Activated CD8-positive, alpha-beta memory T cell treated with anti-CD3 and anti-CD28 coated beads for 24 hours (primary cell): ENCODE measurements around the gene KRTAP5-6.

Experiments
- DNase-seq: peaks from one replicate; pipeline ENCODE4 v3.0.0-alpha.2; 2020

KRTAP5-6 gene, protein sequence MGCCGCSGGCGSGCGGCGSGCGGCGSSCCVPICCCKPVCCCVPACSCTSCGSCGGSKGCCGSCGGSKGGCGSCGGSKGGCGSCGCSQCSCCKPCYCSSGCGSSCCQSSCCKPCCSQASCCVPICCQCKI

DNA sequence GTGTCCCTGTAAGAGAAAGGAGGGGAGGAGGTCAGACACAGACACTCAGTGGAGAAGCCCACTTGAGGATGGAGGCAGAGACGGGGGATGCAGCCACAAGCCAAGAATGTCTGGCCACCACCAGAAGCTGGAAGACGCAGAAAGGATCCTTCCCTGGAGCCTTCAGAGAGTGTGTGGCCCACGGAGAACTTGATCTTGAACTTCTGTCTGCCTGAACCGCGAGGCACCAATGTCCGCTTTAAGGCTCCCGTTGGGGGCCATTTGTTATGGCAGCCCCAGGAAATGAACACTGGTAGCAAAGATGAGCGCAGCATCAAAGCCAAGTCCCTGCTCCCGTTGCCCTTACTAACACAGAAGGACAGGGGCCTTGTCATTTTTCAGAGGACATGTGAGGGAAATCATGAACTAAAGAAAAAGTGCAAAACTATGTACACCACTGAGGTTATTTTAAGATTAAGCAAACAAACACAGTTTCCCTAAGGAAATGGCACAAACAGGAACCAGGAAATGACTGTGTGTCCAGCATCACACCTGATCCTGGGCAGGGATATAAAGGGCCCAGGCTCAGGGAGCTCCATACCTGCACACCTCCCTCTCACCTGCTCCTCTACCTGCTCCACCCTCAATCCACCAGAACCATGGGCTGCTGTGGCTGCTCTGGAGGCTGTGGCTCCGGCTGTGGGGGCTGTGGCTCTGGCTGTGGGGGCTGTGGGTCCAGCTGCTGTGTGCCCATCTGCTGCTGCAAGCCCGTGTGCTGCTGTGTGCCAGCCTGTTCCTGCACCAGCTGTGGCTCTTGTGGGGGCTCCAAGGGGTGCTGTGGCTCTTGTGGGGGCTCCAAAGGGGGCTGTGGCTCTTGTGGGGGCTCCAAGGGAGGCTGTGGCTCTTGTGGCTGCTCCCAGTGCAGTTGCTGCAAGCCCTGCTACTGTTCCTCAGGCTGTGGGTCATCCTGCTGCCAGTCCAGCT, at the start of gene KRTAP5-6:
Gene KRTAP5-6, plus strand, starts transcription at position 588 of the 963 bp plus-strand sequence. Its CDS starts 51 bp downstream, at position 639.
- no peak for DNase-seq

DNA sequence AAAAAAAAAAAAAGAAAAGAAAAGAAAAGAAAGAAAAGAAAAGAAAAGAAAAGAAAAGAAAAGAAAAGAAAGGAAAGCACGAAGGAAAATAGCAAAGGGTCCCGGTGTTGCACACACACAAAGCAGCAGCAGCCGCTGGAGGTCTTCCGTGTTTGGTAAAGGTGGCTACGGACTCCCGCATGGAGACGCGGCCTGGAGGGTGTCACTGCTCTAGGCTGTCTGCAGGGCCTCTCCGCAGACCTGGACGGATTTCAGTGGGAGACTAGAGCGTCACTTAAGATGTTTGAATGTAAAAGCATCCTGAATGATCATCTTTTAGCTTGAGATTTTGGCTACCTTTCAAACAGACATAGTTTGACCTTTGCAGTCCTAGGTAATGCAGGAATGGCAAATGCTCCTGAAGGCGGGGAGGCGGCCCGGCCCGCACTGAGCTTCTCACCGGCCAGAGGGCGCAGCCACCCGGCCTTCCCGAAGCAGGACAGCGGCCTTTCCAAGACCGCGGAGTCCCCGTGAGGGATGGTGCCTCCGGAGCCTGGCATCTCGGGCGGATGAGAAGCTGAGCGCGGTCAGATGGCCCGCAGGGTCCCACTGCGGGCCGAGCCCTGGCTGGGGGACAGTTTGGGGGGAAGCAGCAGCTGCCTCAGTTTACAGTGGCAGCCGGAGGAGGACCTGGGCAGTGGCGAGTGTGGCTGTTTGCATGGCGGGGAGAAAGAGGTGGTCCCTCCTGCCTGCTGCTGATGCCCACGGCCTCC, 48.9 kb upstream of the KRTAP5-6 start:
- DNase-seq, result no peak

DNA sequence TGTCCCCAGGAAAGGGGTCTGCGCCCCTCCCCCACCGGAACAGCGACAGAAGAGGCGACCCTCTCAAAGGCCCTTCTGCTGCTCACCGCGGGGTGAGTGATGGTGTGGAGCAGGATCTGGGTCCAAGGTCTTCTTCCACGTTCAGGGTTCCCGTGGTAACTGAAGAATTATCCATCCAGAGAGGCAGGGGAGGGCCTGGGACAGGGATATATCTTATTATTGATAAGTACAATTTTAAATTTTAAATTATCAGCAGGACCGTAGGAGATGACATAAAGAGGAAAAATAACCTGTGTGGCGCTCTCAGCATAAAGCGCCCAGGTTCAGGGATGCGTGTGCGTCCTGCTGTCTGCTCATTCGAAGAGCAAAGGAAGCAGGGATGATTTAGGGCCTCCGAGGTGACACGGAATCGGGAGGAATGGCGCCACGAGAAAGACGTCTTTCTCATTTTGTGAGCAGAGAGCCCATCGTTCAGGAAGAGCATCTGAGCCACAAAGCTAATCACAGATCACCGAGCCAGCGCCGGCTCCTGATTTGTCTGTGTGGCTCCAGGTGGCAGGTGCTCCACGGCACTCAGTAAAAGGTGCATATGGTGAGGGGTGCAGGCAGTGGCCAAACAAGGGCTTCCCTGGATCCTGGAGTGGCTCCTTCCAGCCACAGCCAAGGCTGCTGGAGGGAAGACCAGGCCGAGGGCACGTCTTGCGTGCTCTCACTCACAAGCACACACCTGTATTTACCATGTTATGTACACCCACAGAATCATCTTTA, 48.2 kb upstream of the KRTAP5-6 start:
- DNase-seq, result no peak

DNA sequence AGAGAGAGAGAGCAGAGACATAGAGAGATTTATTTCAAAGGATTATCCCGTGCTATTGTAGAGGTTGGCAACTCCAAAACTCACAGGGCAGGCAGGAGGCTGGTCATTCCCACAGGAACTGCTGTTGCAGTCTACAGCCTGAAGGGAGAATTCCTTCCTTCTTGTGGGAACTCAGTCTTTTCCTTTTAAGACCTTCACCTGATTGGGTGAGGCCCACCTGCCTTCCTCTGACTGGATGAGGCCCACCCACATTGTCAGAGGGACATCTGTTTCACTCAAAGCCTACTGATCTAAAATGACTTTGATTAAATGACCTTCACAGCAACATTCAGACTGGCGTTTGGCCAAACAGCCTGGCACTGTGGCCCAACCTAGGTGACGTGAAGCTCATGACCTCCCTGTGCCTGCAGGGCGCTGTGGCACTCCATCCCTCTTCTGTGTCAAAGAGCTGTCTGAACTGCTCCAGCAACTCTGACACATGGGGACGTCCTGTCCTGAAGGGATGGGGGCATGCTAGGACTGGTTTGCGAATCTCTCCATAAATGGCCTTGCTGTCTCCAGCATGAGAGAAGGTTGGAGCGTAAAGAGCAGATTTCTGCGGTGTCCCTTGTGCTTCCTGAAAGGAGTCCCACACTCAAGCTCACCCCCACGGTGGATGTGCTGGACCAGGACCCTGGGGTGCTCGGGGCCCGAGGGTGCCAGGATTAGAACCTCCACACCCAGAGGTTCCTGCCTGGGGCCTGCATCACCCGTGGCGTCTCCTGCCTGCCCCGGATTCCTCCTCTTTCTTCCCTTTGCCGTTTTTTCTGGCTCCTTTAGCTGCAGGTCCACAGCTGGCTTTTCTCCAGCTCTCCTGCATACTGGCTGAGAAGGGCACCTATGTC, 46.7 kb upstream of the KRTAP5-6 start:
- DNase-seq, result no peak

DNA sequence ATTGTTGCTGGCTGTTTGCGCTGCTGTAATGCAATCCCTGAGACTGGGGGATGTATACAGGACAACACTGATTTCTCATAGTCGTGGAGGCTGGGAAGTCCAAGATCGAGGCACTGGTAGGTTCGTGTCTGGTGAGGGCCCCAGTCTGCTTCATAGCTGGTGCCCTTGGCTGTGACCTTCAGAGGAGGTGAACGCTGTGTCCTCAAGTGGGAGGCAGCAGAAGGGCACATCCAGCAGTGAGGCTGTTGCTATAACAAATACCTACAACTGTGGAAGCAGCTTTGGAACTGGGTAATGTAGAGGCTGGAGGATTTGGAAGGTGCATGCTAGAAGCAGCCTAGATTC, 46.1 kb upstream of the KRTAP5-6 start:
- no peak for DNase-seq

DNA sequence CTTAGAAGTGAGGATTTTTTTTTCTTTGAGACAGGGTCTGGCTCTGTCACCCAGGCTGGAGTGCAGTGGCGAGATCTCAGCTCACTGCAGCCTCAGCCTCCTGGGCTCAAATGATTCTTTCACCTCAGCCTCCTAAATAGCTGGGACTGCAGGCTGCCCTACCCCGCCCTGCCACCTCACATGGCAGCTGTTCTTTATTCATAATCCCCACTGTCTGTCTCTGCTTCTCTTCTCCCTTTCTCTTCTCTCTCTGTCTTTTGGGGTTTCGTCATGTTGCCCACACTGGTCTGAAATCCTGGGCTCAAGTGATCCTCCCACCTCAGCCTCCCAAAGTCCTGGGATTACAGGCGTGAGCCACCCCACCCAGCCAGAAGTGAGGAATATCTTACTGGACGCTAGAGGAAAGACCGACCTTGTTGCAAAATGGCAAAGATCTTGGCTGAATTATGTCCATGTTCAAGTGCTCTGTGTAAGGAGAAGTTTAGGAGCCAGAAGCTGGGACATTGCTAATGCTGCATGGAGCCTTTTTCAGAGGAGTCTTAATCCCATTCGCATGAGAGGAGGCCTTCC, 45.5 kb upstream of the KRTAP5-6 start:
- DNase-seq, result no peak

DNA sequence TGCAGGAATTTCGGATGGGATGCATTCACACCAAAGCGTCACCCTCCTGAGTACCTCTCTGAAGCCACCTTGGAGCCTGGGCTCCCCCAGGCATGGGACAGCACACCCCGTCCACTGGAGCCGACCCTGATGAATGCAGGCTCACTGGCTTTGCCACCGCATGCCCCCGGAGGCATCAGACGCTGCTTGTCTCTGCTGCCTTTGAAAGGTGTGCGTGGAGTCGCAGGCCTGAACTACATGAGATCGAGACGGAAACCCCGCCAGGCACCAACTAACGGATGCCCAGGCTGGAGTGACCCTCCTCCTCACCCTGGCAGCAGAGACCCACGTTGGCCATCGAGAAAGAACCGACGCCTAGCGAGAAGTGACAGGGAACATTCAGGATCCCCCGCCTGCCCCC, 45.0 kb upstream of the KRTAP5-6 start:
- DNase-seq, result no peak

DNA sequence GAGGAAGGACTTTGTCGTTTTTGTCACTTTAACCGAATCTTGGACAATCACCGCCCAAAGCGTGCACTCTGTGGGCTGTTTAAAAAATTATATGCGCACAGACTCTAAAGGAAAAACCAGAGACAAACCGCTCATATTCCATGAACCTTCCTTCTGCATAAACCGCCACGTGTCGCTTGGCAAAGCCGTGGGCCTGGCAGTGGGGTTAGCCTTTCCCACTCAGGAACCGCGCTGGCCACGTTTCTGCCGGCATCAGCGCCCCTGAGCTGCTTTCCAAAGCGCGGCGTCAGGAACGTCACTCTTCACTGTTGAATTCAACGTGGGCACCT, 44.6 kb upstream of the KRTAP5-6 start:
- no peak for DNase-seq

DNA sequence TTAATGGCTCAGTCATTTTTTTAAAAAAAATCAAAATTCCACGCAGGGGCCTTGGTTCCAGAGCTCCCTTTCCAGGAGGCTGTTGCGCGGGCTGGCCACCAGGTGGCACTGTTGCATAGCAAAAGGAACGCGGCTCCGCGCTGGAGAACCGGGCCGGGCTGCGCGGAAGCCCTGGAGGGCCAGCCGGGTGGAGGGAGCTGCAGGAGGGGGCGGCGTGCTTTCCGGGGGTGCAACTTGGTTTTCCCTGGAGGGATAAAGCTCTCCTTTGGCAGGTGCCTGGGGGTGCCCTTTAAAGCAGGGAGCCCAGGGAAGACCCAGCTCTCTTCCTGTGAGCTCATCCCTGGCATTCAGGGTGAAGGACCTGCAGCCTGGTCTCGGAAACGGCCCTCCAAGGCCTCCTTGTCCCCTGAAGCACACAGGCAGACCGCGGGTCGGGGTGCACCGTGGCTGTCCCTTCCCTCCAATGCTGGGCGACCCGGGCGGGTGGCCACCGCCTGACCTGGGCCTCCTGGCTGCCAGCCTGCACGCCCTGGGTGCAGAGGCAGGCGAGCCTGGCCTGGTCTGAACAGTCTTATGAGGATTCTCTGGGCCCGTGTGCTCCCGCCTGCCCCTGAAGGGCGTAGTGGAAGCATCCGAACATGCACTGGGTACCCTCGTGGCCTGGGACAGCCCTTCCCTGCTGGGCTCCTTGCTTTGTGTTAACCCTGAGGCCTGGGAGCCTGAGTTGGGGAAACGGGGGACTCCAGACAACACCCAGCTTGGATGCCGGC, 44.0 kb upstream of the KRTAP5-6 start:
- DNase-seq, result peak; percentile 92

DNA sequence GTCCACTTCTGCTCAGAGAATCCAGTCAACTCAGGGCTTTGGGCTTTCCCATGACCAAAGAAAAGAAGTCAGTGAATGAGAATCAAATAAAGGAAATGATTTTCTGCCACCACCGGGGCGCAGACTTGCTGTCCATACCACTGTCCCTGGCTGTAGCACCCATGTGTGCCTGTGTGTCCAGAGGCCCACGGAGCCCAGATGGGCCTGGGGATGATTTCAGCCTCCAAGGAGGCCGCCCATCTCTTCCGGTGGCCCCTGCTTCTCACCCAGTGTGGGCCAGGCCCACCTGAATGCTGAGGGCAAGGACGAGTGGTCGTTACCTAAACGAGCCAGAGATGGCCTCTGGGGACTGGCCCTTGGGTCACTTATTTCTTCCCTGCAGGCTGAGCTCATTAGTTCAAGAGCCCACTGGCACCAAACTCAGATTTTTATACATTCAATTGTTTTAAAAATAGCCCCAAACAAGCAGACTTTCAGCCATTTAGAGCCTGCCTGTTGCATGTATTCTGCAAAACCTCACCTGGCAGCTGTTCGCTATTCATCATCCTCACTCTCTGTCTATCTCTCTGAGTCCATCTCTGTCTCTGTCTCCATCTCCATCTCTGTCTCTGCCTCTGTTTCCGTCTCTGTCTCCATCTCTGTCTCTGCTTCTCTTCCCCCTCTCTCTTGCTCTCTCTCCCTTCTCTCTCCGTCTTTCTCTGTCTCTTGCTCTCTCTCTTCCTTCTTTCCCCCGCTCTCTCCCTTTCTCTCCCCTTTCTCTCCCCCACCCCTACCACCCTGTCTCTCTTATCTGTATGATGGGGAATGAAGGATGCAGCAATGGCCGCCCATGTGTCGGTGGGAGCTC, 43.2 kb upstream of the KRTAP5-6 start:
- no peak for DNase-seq

DNA sequence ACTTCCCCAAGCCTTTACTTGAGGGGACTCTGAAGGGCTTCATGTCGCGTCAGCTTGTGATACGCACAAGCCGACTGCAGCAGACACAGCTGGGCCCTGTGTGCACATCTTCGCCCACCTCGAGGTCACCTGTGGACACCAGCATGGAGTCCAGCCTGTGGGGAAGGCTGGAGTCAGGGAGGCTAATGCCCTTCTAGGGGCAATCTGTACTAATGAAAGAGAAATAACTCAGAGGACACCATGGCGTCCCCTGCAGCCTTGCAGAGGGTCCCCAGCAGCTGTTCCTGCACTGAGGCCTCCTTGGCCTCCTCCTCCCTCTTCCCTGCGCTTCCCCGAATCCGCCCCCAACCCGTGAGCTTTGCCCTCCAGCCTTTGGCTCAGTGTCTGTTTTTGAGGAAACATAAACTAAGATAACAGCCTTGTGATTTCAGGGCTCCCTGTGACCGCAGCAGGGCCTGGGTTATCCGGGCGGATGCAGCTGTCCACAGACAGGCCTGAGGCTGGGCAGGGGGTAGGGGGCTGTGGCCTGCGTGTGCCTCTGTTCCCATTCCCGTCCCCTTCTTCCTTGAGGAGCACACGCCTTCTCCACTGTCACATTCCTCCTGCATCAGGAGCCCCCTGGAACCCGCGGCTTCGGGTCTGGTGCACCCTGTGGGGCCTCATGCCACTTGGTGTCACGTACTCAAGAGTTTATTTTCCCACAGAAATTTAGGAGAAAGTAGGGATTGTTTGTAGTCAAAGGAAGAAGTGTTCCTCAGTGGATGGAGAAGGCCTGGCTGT, 42.4 kb upstream of the KRTAP5-6 start:
- DNase-seq, result no peak

DNA sequence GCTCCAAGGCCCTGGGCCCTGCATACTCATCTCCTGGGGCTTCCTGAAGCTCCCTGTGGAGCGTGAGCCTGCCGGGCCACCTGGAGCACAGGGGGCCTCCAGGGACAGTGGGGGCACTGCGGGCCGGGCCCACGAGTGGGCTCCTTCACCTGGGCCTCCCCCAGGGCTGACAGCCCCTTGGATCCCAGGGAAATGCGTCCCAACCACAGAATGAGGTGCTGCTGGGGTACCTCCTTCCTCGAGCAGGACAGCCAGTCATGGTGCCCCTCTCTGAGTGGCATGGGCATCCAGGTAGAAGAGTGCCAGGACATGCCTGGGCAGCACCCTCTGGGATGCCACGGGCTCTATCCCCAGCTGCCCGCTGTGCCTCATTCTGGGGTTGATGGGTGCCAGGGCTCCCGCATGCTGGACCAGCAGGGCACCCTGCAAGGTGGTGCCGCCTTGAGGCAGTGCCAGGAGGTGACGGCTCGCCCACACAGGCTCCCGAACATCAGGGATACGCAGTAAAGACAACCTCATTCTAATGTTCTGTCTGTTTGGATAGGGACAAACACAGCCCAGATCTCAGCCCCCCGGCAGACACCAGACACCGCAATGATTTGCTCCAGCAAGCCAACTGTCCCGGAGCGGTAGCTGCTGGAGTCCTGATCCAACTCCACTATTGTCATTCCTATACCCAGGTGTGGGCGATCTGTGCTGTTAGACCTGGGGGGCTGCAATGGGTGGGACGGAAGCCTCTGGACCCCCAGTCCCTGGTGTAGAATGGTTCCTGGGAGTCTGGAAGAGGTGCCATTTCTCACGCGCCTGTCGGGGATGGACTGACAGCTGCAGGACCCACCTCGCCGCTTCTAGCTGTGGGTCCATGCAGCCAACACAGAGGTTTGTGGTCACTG, 41.6 kb upstream of the KRTAP5-6 start:
- no peak for DNase-seq

DNA sequence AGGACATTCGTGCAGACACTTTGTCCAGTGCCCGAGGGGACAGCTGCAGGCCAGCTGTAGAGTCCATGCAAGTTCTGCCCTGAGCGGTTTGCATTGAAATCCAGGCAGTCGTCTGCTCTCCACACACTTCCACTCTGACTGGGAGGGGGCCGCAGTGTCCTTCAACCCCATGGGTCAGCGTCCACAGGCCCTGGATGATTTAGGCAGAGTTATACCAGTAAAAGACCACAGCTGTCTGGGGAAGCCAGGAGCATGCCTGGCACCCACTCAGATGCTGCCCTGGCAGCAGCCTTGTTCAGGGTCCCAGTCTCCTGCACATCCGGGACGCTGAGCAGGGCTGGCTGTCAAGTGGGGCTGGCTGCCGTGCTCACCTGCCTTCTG, 40.9 kb upstream of the KRTAP5-6 start:
- DNase-seq, result no peak

DNA sequence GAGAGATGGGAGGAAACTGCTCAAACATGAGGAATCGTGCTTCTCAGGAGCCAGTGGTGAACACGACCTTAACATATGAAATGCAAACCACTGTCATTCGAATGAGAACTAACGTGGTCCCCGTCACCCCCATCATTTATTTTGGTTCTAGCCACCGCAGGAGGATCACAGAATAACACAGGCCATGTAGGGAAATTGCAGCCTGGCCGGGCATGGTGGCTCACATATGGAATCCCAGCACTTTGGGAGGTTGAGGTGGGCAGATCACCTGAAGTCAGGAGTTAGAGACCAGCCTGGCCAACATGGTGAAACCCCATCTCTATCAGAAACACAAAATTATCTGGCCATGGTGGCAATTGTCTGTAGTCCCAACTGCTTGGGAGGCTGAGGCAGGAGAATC, 40.3 kb upstream of the KRTAP5-6 start:
- no peak for DNase-seq

DNA sequence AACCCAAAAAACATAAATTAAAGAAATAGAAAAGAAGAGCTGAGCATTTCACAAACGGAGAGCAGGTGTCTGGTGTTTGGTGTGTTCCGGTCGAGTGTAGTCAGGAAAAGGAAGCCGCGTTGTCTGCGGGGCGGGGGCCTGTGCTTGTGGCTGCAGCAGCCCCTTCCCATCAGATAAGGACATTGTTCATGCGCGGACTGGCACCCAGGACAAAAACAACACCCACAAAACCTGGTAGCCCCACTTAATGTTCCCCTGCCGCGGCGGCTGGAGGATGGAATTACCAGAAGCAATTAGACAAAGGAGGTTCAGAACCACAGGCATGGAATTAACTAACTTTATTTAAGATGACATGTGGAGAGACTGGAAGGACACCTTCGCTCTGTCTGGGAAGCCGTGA, 37.5 kb upstream of the KRTAP5-6 start:
- no peak for DNase-seq

DNA sequence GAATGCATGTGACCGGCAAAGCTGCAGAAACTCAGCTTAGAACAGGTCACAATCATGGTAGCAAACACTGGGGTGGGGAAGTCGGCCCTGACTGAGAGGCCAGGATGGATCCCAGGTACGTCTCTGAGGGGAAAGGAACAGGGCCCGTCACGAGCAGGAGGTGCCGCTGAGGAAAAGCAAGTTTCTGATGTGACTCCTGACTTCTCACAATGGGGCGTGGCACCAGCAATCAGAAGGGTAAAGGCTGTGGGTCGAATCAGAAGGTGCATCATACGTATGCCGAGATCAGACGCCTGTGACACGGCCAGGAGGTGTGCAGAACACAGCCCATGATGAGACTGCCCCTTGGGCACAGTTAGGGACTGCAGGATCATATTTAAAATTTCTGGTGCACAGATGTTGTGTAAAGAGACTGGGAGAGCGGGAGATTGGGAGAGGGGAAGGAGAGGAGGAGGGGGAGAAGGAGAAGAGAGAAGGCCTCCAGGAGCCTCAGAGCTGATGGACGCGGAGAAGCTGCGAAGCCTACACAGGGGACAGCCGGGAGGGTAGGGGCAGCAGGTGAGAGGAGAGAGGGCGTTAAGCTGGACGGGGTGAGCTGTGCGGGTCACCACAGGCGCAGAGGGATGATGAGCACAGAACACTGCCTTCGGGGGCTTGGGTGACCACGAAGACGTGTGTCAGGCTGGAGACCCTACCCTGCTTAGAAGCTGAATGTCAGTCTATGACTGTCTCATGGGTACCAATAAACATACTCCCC, 36.7 kb upstream of the KRTAP5-6 start:
- no peak for DNase-seq
